ENCODE data around the gene RANGRF.

- TF ChIP-seq USF1 (CRISPR knock-in tag; IDR thresholded peaks at IDR 0.05) (no peak), GATA2 (CRISPR knock-in tag; IDR thresholded peaks at IDR 0.05) (no peak), EP300 (IDR thresholded peaks at IDR 0.05; ENCODE audit: low read length) (no peak), PATZ1 (CRISPR knock-in tag; IDR thresholded peaks at IDR 0.05; ENCODE audit: borderline replicate concordance) (no peak), MTA3 (IDR thresholded peaks at IDR 0.05; ENCODE audit: borderline replicate concordance) (no peak), TCF7 (IDR thresholded peaks at IDR 0.05; ENCODE audit: borderline replicate concordance) (no peak), CTCF (IDR thresholded peaks at IDR 0.05 in 2 of 3, conservative IDR thresholded peaks at IDR 0.05 in 1 of 3; ENCODE audit: insufficient read depth in 2 of 3, low read depth in 1 of 3, low read length in 3 of 3) (no peak), TCF7L2 (IDR thresholded peaks at IDR 0.05; ENCODE audit: low read depth, low read length) (no peak), EGR1 (conservative IDR thresholded peaks at IDR 0.05) (no peak), SIN3B (IDR thresholded peaks at IDR 0.05; ENCODE audit: low read depth) (no peak), CEBPB (tag; IDR thresholded peaks at IDR 0.05) (no peak)
These were observed 31.8 kb downstream of the RANGRF start for GRCh38 chr17:8320262-8320661.

All from K562 (cell line).